Measurements from ENCODE around the gene PDE6C. TPM values are rescaled to one million over a fixed set of nuclear protein-coding genes. Genes with fewer than 3 reads are reported as not detected.
"Not testable (repeated sequence)": the region's sequence is repeated elsewhere in the genome, so short reads cannot be mapped to it uniquely, and the experiment has no call there.

The PDE6C gene
- total and polyA plus RNA-seq, 2 donors (not counting 1 experiment from before 2014, with no cell fraction given), result not detected

DNA sequence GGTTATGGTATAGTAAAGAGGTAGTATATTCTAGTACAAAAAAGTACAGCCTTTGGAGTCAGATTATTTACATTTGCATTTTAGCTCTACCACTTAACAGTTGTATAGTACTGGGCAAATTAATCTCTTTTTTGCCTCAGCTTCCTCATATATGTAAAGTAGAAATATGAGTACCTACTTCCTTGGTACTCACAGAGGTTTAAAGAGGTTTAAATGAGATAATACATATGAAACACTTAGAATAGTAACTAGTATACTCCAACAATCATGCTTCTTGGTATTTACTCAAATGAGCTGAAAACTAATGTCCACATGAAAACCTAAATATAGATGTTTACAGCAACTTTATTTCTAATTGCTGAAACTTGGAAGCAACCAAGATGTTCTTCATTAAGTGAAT lies 75.4 kb downstream of the PDE6C start:
- Mint-ChIP-seq H3K9me3 (ENCODE audit: insufficient read depth) (no peaks in the 10 kb centered on the region), H3K27me3 (no peaks in the 10 kb centered on the region), H3K27ac (no peak overlapping the region), H3K4me3 (no peak overlapping the region), H3K4me1 (no peaks in the 10 kb centered on the region)
- Histone ChIP-seq H2AFZ (ENCODE audit: insufficient read depth, low read depth, low read length, poor library complexity, severe bottlenecking) (no peak overlapping the region), H3K4me3 (ENCODE audit: control extremely low read depth in 1 of 5, extremely low read depth in 1 of 5, insufficient read depth in 1 of 5, low read depth in 2 of 5, low read length in 4 of 5) (no peak overlapping the region), H3K4me2 (replicated peaks; ENCODE audit: low read depth, low read length, poor library complexity, severe bottlenecking) (no peak overlapping the region), H3K9me3 (ENCODE audit: control extremely low read depth in 1 of 3, control insufficient read depth in 2 of 3, insufficient read depth in 1 of 3, low read length in 2 of 3) (no peaks in the 10 kb centered on the region), H3K79me2 (ENCODE audit: control insufficient read depth, insufficient read depth, low read length) (no peaks in the 10 kb centered on the region), H4K20me1 (ENCODE audit: control insufficient read depth, insufficient read depth, low read length, poor library complexity, severe bottlenecking) (no peaks in the 10 kb centered on the region), H3K9ac (ENCODE audit: low read length) (no peak overlapping the region), H3K36me3 (replicated peaks in 1 of 2; ENCODE audit: control extremely low read depth in 1 of 2, control insufficient read depth in 1 of 2, extremely low read depth in 1 of 2, insufficient read depth in 2 of 2, low read length in 1 of 2) (peaks cover 4 to 28% of the 10 kb centered on the region in 2 experiments), H3K27ac (ENCODE audit: low read length in 2 of 2) (no peak overlapping the region), H3K4me1 (ENCODE audit: control insufficient read depth in 2 of 2, insufficient read depth in 2 of 2, low read length in 2 of 2) (no peaks in the 10 kb centered on the region), H3K27me3 (replicated peaks in 1 of 4; ENCODE audit: control extremely low read depth in 1 of 4, control insufficient read depth in 3 of 4, insufficient read depth in 4 of 4, low read length in 3 of 4) (no peaks in the 10 kb centered on the region)
- POLR2A ChIA-PET, result no interaction called here
- ATAC-seq (ENCODE audit: low read depth), result no peak
- CTCF ChIA-PET, result interaction anchor here (0.5 kb wide), 1 partner anchor 169 kb away, joined by 3 read pairs; no protein-coding TSS in a partner anchor
- TF ChIP-seq CTCF (IDR thresholded peaks at IDR 0.05) (no peak), EZH2 (IDR thresholded peaks at IDR 0.05; ENCODE audit: borderline replicate concordance, insufficient read depth, low read depth, low read length, poor library complexity, severe bottlenecking) (no peak)
- intact Hi-C loops (cut with micrococcal nuclease), result no loop called here
- no peak for DNase-seq

- no peaks in the 10 kb centered on the region for H3K9me3 ChIP-seq (ENCODE audit: control extremely low read depth in 1 of 3, control insufficient read depth in 2 of 3, insufficient read depth in 1 of 3, low read length in 2 of 3)
- Mint-ChIP-seq H3K4me1 (peaks cover 2% of the 10 kb centered on the region), H3K4me3 (no peak overlapping the region), H3K27ac (no peak overlapping the region), H3K27me3 (no peaks in the 10 kb centered on the region), H3K9me3 (ENCODE audit: insufficient read depth) (no peaks in the 10 kb centered on the region)
- H3K79me2 ChIP-seq (ENCODE audit: control insufficient read depth, insufficient read depth, low read length), result no peaks in the 10 kb centered on the region
- peaks cover 13 to 38% of the 10 kb centered on the region in 2 experiments for H3K36me3 ChIP-seq (replicated peaks in 1 of 2; ENCODE audit: control extremely low read depth in 1 of 2, control insufficient read depth in 1 of 2, extremely low read depth in 1 of 2, insufficient read depth in 2 of 2, low read length in 1 of 2)
- no peaks in the 10 kb centered on the region for H3K4me1 ChIP-seq (ENCODE audit: control insufficient read depth in 2 of 2, insufficient read depth in 2 of 2, low read length in 2 of 2)
- H4K20me1 ChIP-seq (ENCODE audit: control insufficient read depth, insufficient read depth, low read length, poor library complexity, severe bottlenecking), result peaks cover 5% of the 10 kb centered on the region
- ATAC-seq (ENCODE audit: low read depth) (no peak), DNase-seq (no peak)
- H3K27me3 ChIP-seq (replicated peaks in 1 of 4; ENCODE audit: control extremely low read depth in 1 of 4, control insufficient read depth in 3 of 4, insufficient read depth in 4 of 4, low read length in 3 of 4), result no peaks in the 10 kb centered on the region
- H3K27ac ChIP-seq (ENCODE audit: low read length in 2 of 2), result no peak overlapping the region
- ChIA-PET CTCF (no interaction called here), POLR2A (no interaction called here)
- WGBS (ENCODE audit: insufficient coverage), result 100% methylated on average over 1 of the region's 2 CpGs
- intact Hi-C loops (cut with micrococcal nuclease), result no loop called here
- no peak overlapping the region for H3K4me3 ChIP-seq (ENCODE audit: control extremely low read depth in 1 of 5, extremely low read depth in 1 of 5, insufficient read depth in 1 of 5, low read depth in 2 of 5, low read length in 4 of 5)
- H3K4me2 ChIP-seq (replicated peaks; ENCODE audit: low read depth, low read length, poor library complexity, severe bottlenecking), result no peak overlapping the region
- H3K9ac ChIP-seq (ENCODE audit: low read length), result no peak overlapping the region
- TF ChIP-seq CTCF (IDR thresholded peaks at IDR 0.05), result no peak
- no peak for TF ChIP-seq EZH2 (IDR thresholded peaks at IDR 0.05; ENCODE audit: borderline replicate concordance, insufficient read depth, low read depth, low read length, poor library complexity, severe bottlenecking)
- no peak overlapping the region for H2AFZ ChIP-seq (ENCODE audit: insufficient read depth, low read depth, low read length, poor library complexity, severe bottlenecking)
Measured at GRCh38 chr10:93695740-93696139, 83.4 kb downstream of the PDE6C start.

DNA sequence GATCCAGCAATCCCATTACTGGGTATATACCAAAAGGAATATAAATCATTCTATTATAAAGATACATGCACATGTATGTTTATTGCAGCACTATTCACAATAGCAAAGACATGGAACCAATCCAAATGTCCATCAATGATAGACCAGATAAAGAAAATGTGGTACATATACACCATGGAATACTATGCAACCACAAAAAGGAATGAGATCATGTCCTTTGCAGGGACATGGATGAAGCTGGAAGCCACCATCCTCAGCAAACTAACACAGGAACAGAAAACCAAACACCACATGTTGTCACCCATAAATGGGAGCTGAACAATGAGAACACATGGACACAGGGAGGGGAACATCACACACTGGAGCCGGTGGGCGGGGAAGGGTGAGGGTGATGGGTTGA lies 84.2 kb downstream of the PDE6C start:
- H4K20me1 ChIP-seq (ENCODE audit: control insufficient read depth, insufficient read depth, low read length, poor library complexity, severe bottlenecking); H3K4me1 Mint-ChIP-seq; ATAC-seq (ENCODE audit: low read depth); H3K4me3 ChIP-seq (ENCODE audit: control extremely low read depth in 1 of 5, extremely low read depth in 1 of 5, insufficient read depth in 1 of 5, low read depth in 2 of 5, low read length in 4 of 5); H2AFZ ChIP-seq (ENCODE audit: insufficient read depth, low read depth, low read length, poor library complexity, severe bottlenecking); H3K4me3 Mint-ChIP-seq; H3K27me3 ChIP-seq (replicated peaks in 1 of 4; ENCODE audit: control extremely low read depth in 1 of 4, control insufficient read depth in 3 of 4, insufficient read depth in 4 of 4, low read length in 3 of 4); H3K27ac ChIP-seq (ENCODE audit: low read length in 2 of 2); H3K4me1 ChIP-seq (ENCODE audit: control insufficient read depth in 2 of 2, insufficient read depth in 2 of 2, low read length in 2 of 2); H3K79me2 ChIP-seq (ENCODE audit: control insufficient read depth, insufficient read depth, low read length); H3K9me3 Mint-ChIP-seq (ENCODE audit: insufficient read depth); intact Hi-C loops (cut with micrococcal nuclease); H3K9ac ChIP-seq (ENCODE audit: low read length); POLR2A ChIA-PET; H3K9me3 ChIP-seq (ENCODE audit: control extremely low read depth in 1 of 3, control insufficient read depth in 2 of 3, insufficient read depth in 1 of 3, low read length in 2 of 3); DNase-seq; H3K27me3 Mint-ChIP-seq; H3K4me2 ChIP-seq (replicated peaks; ENCODE audit: low read depth, low read length, poor library complexity, severe bottlenecking); H3K27ac Mint-ChIP-seq: not testable (repeated sequence)
- peaks cover 13 to 33% of the 10 kb centered on the region in 2 experiments for H3K36me3 ChIP-seq (replicated peaks in 1 of 2; ENCODE audit: control extremely low read depth in 1 of 2, control insufficient read depth in 1 of 2, extremely low read depth in 1 of 2, insufficient read depth in 2 of 2, low read length in 1 of 2)
- CTCF ChIA-PET, result interaction anchor here (1.1 kb wide), 1 partner anchor 119 kb away, joined by 3 read pairs; no protein-coding TSS in a partner anchor
- WGBS (ENCODE audit: insufficient coverage), result no CpG with 5 or more reads among the region's 2 CpGs

Measured in B cell (primary cell).